Measurements from ENCODE around the gene FICD.

DNA sequence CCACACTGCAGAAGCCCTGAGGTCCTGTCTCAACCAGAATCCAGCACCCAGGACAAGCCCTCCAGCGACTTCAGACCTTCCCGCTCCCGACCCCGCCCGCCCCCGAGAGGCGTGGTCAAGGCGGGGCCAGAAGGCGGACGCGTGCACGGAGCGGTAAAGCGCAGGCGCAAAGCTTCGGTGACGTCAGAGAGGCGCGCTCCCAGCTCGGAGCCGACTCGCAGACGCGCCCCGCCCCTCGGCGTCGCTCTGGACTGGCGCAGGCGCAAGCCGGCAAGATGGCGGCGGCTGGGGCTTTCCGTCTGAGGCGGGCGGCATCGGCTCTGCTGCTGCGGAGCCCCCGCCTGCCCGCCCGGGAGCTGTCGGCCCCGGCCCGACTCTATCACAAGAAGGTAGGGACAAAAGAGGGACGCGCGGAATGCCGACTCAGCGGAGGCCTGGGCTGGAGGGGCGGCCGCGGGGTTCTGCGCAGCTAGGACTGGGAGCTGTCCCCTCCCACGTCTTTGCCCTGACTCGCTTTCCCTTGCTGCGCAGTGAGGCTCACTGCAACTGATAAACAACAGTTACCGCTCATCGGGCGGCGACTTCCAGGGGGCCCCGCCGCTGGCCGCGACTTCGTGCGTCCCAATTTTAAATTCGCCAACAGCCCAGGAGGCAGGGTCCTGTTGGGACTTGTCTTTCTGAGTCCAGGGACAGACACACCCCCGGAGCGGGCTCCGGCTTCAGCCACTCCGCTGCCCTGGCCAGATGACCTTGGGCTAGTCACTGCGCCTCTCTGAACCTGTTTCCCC, 47.5 kb downstream of the FICD start, which contains the start of gene ISCU:
- TF ChIP-seq CTCF (conservative IDR thresholded peaks at IDR 0.05; ENCODE audit: low read length) = no peak
- TF ChIP-seq EZH2phosphoT487 (IDR thresholded peaks at IDR 0.05; ENCODE audit: borderline replicate concordance, low read depth, low read length) = no peak
